Epithelial cell of prostate (primary cell): ENCODE results near the gene GDPD3.

Experiments
- DNase-seq: peaks from one replicate; pipeline ENCODE4 v3.0.0-alpha.2; 2011; ENCODE audit warnings: low read depth, low spot score
- H3K27ac ChIP-seq: fragments of 450-650 bp; 2 replicates; pipeline ENCODE4 v1.5.1; 2017; ENCODE audit warnings: mild to moderate bottlenecking

Gene GDPD3, protein sequence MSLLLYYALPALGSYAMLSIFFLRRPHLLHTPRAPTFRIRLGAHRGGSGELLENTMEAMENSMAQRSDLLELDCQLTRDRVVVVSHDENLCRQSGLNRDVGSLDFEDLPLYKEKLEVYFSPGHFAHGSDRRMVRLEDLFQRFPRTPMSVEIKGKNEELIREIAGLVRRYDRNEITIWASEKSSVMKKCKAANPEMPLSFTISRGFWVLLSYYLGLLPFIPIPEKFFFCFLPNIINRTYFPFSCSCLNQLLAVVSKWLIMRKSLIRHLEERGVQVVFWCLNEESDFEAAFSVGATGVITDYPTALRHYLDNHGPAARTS

DNA sequence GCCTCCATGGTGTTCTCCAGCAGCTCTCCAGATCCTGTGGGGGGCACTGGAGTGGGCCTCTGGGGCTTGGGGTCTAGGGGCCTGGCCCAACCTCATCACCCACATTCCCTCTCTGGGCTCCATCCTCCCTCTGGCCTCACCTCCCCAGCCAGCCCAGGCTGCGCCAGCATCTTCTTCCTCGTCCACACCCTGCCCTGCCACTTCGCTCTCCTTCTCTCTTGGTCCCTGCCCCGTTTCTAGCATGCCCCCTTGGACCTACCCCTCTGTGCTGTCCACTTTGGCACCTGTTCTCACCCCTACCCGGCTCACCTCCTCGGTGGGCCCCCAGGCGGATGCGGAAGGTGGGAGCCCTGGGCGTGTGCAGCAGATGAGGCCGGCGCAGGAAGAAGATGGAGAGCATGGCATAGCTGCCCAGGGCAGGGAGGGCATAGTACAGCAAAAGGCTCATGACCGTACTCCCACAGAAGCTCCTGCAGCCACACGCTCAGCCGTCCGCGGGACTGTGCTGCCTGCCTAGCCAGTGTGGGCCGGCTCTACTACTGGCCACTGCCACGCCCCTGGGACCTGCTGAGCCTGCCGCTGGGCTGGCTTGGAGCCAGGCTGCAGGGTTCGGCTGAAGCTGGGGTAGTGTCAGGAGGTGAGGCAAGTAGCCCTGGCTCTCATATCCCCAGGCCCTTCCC, at the start of gene GDPD3:
Gene GDPD3, minus strand, starts transcription at position 507 of the 680 bp plus-strand sequence. Its CDS starts 59 bp downstream, at position 448.
- no peak for DNase-seq
- H3K27ac ChIP-seq, result peak within 1 kb of the TSS; percentile 52

GRCh38 chr16:30157214-30157613, 43.9 kb upstream of the GDPD3 start:
- DNase-seq, result no peak
- H3K27ac ChIP-seq, result no peak overlapping the region

GRCh38 chr16:30155188-30155587, 41.9 kb upstream of the GDPD3 start:
- no peak overlapping the region for H3K27ac ChIP-seq
- no peak for DNase-seq

DNA sequence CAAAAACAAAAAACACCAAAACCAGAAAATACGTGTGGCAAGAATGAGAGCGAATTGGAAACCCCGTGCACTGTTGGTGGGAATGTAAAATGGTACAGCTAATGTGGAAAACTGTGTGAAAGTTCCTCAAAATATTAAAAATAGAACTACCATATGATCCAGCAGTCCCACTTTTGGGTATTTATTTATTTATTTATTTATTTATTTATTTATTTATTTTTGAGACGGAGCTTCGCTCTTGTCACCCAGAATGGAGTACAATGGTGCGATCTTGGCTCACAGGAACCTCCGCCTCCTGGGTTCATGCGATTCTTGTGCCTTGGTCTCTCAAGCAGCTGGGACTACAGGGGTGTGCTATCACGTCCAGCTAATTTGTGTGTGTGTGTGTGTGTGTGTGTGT, 39.2 kb upstream of the GDPD3 start:
- no peak for DNase-seq
- H3K27ac ChIP-seq, result no peak overlapping the region

DNA sequence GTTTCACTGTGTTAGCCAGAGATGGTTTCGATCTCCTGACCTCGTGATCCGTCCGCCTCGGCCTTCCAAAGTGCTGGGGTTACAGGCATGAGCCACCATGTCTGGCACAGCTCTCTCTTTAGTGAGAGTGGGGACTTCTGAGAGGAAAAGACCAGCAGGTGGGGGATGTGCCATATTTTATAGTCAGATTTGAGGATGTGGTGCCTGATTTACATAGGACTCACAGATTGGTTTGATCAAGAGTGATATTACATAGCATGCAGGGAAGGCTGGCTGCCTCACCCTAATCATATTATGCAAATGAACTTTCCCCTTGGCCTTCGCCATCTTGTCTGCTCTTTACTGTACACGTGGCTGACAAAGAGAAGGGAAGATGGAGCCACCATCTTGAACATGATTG, 37.8 kb upstream of the GDPD3 start:
- H3K27ac ChIP-seq, result no peak overlapping the region

GRCh38 chr16:30149250-30149930, 36.1 kb upstream of the GDPD3 start:
- DNase-seq, result no peak
- no peak overlapping the region for H3K27ac ChIP-seq

More for the DNA sequence above, 37.8 kb upstream of the GDPD3 start:
- DNase-seq, result no peak

- DNase-seq, result no peak
- no peak overlapping the region for H3K27ac ChIP-seq
Measured at GRCh38 chr16:30147843-30148510, 34.6 kb upstream of the GDPD3 start.

DNA sequence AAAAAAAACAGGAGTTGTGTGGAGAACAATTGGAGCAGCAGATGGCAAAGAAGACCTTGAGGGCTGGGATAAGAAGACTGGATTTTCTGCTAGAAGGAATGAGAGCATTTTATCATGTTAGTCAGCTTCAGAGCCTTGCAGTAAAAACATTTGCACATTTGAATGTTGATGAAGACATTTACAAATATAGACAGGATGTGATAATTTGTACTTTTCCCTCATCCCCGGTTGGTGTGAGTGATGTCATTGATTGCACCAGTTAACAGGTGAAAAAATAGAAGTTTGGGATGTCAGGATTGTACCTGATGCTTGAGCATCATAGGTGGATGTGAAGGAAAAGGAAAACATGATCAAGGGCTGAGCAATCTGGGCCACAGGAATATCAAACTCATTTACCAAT, 32.3 kb upstream of the GDPD3 start:
- no peak for DNase-seq

DNA sequence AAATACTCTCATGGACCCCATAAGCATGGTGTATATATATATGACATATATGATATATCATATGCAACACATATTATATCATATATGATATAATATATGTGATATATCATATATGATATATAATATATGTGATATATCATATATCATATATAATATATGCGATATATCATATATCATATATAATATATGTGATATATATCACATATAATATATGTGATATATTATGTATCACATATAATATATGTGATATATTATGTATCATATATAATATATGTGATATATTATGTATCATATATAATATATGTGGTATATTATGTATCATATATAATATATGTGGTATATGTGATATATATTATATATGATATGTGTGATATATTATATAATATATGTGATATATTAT, 31.6 kb upstream of the GDPD3 start:
- DNase-seq, result no peak
- no peak overlapping the region for H3K27ac ChIP-seq

More for the DNA sequence above, 32.3 kb upstream of the GDPD3 start:
- no peak overlapping the region for H3K27ac ChIP-seq

GRCh38 chr16:30144017-30144416, 30.7 kb upstream of the GDPD3 start:
- no peak overlapping the region for H3K27ac ChIP-seq
- no peak for DNase-seq

DNA sequence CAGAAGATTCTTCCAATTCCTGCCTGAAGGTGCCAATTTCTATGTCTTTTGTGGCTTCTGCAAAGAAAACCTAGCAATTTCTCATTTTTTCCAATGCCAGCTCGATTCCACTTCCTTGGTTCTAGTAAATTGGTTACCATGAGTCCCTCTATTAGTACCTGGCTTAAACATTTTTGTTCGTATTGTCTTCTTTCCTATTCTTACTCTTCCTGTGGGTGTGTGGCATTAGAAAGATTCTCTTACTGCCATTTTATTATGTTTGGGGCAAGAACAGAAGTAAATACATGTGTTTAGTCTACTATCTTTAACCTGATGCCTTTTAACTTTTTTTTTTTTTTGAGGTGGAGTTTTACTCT, 30.0 kb upstream of the GDPD3 start:
- no peak overlapping the region for H3K27ac ChIP-seq
- no peak for DNase-seq

DNA sequence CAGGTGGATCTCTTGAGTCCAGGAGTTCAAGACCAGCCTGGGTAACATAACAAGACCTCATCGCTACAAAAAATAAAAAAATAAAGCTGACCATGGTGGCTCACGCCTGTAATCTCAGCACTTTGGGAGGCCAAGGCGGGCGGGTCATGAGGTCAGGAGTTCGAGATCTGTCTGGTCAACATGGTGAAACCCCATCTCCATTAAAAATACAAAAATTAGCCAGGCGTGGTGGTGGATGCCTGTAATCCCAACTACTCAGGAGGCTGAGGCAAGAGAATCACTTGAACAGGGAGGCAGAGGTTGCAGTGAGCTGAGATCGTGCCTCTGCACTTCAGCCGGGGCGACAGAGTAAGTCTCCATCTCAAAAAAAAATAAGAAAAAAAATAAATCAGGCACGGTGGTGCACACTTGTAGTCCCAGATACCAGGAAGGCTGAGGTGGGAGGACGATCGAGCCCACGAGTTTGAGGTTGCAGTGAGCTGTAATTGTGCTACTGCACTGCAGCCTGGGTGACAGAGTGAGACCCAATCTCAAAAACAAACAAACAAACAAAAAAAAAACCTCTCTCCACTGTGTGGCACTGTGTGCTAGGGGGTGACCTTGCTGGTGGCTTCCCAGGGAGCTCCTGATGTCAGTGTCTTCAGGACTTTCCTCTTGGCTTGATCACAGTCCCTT, 29.5 kb upstream of the GDPD3 start:
- H3K27ac ChIP-seq, result no peak overlapping the region
- DNase-seq, result no peak

DNA sequence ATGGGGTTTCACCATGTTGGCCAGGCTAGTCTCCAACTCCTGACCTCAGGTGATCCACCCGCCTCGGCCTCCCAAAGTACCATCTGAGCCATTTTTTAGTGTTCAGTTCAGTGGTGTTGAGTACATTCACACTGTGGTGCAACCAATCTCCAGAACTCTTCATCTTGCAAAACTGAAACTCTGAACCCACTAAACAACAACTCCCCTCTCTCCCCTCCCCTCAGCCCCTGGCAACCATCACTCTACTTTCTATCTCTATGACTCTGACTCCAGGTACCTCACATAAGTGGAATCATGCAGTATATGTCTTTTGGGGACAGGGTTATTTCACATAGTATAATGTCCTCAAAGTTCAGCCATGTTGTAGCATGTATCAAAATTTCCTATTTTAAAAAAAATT, 28.4 kb upstream of the GDPD3 start:
- DNase-seq, result no peak
- no peak overlapping the region for H3K27ac ChIP-seq

- DNase-seq, result no peak
- H3K27ac ChIP-seq, result no peak overlapping the region
Measured at GRCh38 chr16:30139583-30140481, 26.5 kb upstream of the GDPD3 start.

DNA sequence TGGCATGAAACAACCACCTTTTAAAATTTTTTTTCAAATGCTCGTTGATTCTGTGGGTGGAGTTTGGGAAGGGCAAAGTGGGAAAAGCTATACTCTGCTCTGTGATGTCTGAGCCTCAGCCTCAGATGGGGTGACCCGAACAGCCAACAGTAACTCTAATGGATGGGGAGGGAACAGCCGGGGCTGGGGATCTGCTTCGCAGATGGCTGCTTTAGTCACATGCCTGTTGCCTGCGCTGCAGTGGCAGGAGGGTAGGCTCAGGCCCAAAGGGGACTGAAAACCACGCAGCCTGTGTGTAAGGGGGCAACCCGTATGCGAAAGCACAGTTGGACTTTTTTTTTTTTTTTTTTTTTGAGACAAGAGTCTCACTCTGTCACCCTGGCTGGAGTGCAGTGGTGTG, 24.6 kb upstream of the GDPD3 start:
- no peak for DNase-seq
- no peak overlapping the region for H3K27ac ChIP-seq

GRCh38 chr16:30136971-30137605, 23.8 kb upstream of the GDPD3 start:
- no peak for DNase-seq
- H3K27ac ChIP-seq, result no peak overlapping the region

DNA sequence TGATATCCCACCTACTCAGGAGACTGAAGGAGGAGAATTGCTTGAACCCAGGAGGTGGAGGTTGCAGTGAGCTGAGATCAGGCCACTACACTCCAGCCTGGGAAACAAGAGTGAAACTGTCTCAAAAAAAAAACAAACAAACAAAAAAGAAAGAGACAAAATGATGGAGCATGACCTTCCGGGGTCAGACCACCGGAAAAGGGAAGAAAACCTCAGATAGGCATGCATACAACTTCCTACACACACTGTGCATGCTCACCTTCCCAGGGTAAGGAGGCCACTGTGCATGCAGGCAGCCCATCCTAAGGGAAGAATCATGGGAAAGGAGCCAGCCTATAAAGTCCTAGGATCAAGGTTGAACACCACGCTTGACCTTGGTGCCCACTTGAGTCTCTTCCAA, 19.3 kb upstream of the GDPD3 start:
- H3K27ac ChIP-seq, result no peak overlapping the region
- no peak for DNase-seq

GRCh38 chr16:30131869-30132475, 18.6 kb upstream of the GDPD3 start:
- H3K27ac ChIP-seq, result no peak overlapping the region
- DNase-seq, result no peak
